SJCRH30 (cell line): ENCODE results near the gene SOBP. TPM values are rescaled to one million over a fixed set of nuclear protein-coding genes. Genes with fewer than 3 reads are reported as not detected.

Source experiments
- DNase-seq, 2 experiments: peaks; one replicate each; pipeline ENCODE4 v3.0.0-alpha.2; 2015 to 2020
- H3K27ac ChIP-seq: fragments of 250-450 bp; sonication (Bioruptor Pico); 2 replicates; pipeline ENCODE4 v1.5.1; 2020; ENCODE audit warnings: mild to moderate bottlenecking, moderate library complexity
- H3K27me3 ChIP-seq: fragments of 250-450 bp; sonication (Bioruptor Pico); 2 replicates; pipeline ENCODE4 v1.5.1; 2020; ENCODE audit warnings: mild to moderate bottlenecking, moderate library complexity
- H3K36me3 ChIP-seq: fragments of 250-450 bp; sonication (Bioruptor Pico); 2 replicates; pipeline ENCODE4 v1.5.1; 2020; ENCODE audit warnings: mild to moderate bottlenecking, moderate library complexity
- H3K4me1 ChIP-seq: fragments of 250-450 bp; sonication (Bioruptor Pico); 2 replicates; pipeline ENCODE4 v1.5.1; 2020; ENCODE audit warnings: mild to moderate bottlenecking, moderate library complexity
- H3K4me3 ChIP-seq: fragments of 250-450 bp; sonication (Bioruptor Pico); 2 replicates; pipeline ENCODE4 v1.5.1; 2020; ENCODE audit warnings: mild to moderate bottlenecking, moderate library complexity
- H3K9me3 ChIP-seq: fragments of 250-450 bp; sonication (Bioruptor Pico); replicated peaks from 2 replicates; pipeline ENCODE4 v1.5.1; 2020; ENCODE audit warnings: mild to moderate bottlenecking, moderate library complexity
- total RNA-seq: library from RNA; depleted of rRNA; stranded (reverse); fragments of >200 nt; shearing (Covaris generic); gene quantifications from 2 replicates; pipeline ENCODE4 v1.2.3, GENCODE V29; 2014

SOBP gene
- total RNA-seq, 1 experiment from 2014 or later = 7.8 TPM

- Histone ChIP-seq H3K36me3 (peaks cover 8% of the 10 kb centered on the region), H3K4me3 (no peak overlapping the region), H3K9me3 (no peaks in the 10 kb centered on the region), H3K4me1 (peaks cover 38% of the 10 kb centered on the region), H3K27me3 (no peaks in the 10 kb centered on the region), H3K27ac (no peak overlapping the region)
- DNase-seq = no peak
These were observed 139.7 kb downstream of the SOBP start for GRCh38 chr6:107629548-107630129.

- Histone ChIP-seq H3K4me3 (no peak overlapping the region), H3K27ac (no peak overlapping the region), H3K9me3 (no peaks in the 10 kb centered on the region), H3K27me3 (no peaks in the 10 kb centered on the region), H3K4me1 (peaks cover 30% of the 10 kb centered on the region), H3K36me3 (peaks cover 12% of the 10 kb centered on the region)
- no peak for DNase-seq
These were observed 140.5 kb downstream of the SOBP start for GRCh38 chr6:107630348-107630977.

GRCh38 chr6:107632381-107633136 lies 142.6 kb downstream of the SOBP start:
- Histone ChIP-seq H3K27me3 (no peaks in the 10 kb centered on the region), H3K9me3 (no peaks in the 10 kb centered on the region), H3K36me3 (peaks cover 13% of the 10 kb centered on the region), H3K27ac (no peak overlapping the region), H3K4me3 (no peak overlapping the region), H3K4me1 (peaks cover 9% of the 10 kb centered on the region)
- no peak for DNase-seq

- no peak for DNase-seq
These were observed 143.9 kb downstream of the SOBP start for GRCh38 chr6:107633680-107634323.

GRCh38 chr6:107634324-107635056 lies 144.6 kb downstream of the SOBP start:
- peaks cover 13% of the 10 kb centered on the region for H3K36me3 ChIP-seq
- no peak for DNase-seq
- no peak overlapping the region for H3K4me3 ChIP-seq
- no peaks in the 10 kb centered on the region for H3K27me3 ChIP-seq
- peaks cover 7% of the 10 kb centered on the region; the same call in 1 of the 2 replicates for H3K4me1 ChIP-seq
- H3K27ac ChIP-seq = no peak overlapping the region
- no peaks in the 10 kb centered on the region for H3K9me3 ChIP-seq

More at GRCh38 chr6:107633680-107634323, 143.9 kb downstream of the SOBP start:
- Histone ChIP-seq H3K9me3 (no peaks in the 10 kb centered on the region), H3K4me3 (no peak overlapping the region), H3K27ac (no peak overlapping the region), H3K27me3 (no peaks in the 10 kb centered on the region), H3K4me1 (peaks cover 4% of the 10 kb centered on the region; the same call in 1 of the 2 replicates), H3K36me3 (peaks cover 13% of the 10 kb centered on the region)

GRCh38 chr6:107635057-107635515 lies 145.2 kb downstream of the SOBP start:
- Histone ChIP-seq H3K27me3 (no peaks in the 10 kb centered on the region), H3K27ac (no peak overlapping the region), H3K36me3 (peaks cover 13% of the 10 kb centered on the region), H3K9me3 (no peaks in the 10 kb centered on the region), H3K4me3 (no peak overlapping the region), H3K4me1 (peaks cover 3% of the 10 kb centered on the region; the same call in 1 of the 2 replicates)
- DNase-seq = no peak

GRCh38 chr6:107636486-107636885 lies 146.6 kb downstream of the SOBP start:
- H3K36me3 ChIP-seq = peaks cover 13% of the 10 kb centered on the region
- no peaks in the 10 kb centered on the region for H3K27me3 ChIP-seq
- peaks cover 3% of the 10 kb centered on the region; the same call in 1 of the 2 replicates for H3K4me1 ChIP-seq
- no peaks in the 10 kb centered on the region for H3K9me3 ChIP-seq
- no peak for DNase-seq
- no peak overlapping the region for H3K4me3 ChIP-seq
- no peak overlapping the region for H3K27ac ChIP-seq

GRCh38 chr6:107637316-107638315 lies 147.7 kb downstream of the SOBP start:
- peaks cover 13% of the 10 kb centered on the region for H3K36me3 ChIP-seq
- no peaks in the 10 kb centered on the region for H3K27me3 ChIP-seq
- H3K27ac ChIP-seq = no peak overlapping the region
- peaks cover 4% of the 10 kb centered on the region; the same call in 1 of the 2 replicates for H3K4me1 ChIP-seq
- no peaks in the 10 kb centered on the region for H3K9me3 ChIP-seq
- no peak for DNase-seq
- H3K4me3 ChIP-seq = no peak overlapping the region

GRCh38 chr6:107638493-107638892 lies 148.6 kb downstream of the SOBP start:
- Histone ChIP-seq H3K36me3 (peaks cover 9% of the 10 kb centered on the region), H3K27ac (no peak overlapping the region), H3K9me3 (no peaks in the 10 kb centered on the region), H3K4me3 (no peak overlapping the region), H3K4me1 (peaks cover 6% of the 10 kb centered on the region; the same call in 1 of the 2 replicates), H3K27me3 (no peaks in the 10 kb centered on the region)
- no peak for DNase-seq

- H3K27ac ChIP-seq = no peak overlapping the region
These were observed 149.6 kb downstream of the SOBP start for GRCh38 chr6:107639511-107639910.

GRCh38 chr6:107641071-107641470 lies 151.2 kb downstream of the SOBP start:
- Histone ChIP-seq H3K36me3 (peaks cover 2% of the 10 kb centered on the region; the same call in 1 of the 2 replicates), H3K27ac (no peak overlapping the region), H3K9me3 (no peaks in the 10 kb centered on the region), H3K27me3 (no peaks in the 10 kb centered on the region), H3K4me3 (no peak overlapping the region), H3K4me1 (peaks cover 6% of the 10 kb centered on the region; the same call in 1 of the 2 replicates)
- DNase-seq = no peak

More at GRCh38 chr6:107639511-107639910, 149.6 kb downstream of the SOBP start:
- Histone ChIP-seq H3K4me1 (peaks cover 6% of the 10 kb centered on the region; the same call in 1 of the 2 replicates), H3K9me3 (no peaks in the 10 kb centered on the region), H3K4me3 (no peak overlapping the region), H3K36me3 (peaks cover 7% of the 10 kb centered on the region; the same call in 1 of the 2 replicates), H3K27me3 (no peaks in the 10 kb centered on the region)
- no peak for DNase-seq

GRCh38 chr6:107641500-107641941 lies 151.6 kb downstream of the SOBP start:
- no peak overlapping the region for H3K27ac ChIP-seq
- no peaks in the 10 kb centered on the region for H3K27me3 ChIP-seq
- no peaks in the 10 kb centered on the region for H3K9me3 ChIP-seq
- no peak for DNase-seq
- peaks cover 2% of the 10 kb centered on the region; the same call in 1 of the 2 replicates for H3K36me3 ChIP-seq
- no peak overlapping the region for H3K4me3 ChIP-seq
- H3K4me1 ChIP-seq = peaks cover 6% of the 10 kb centered on the region; the same call in 1 of the 2 replicates
